ENCODE results near the gene KNL1. TPM values are rescaled to one million over a fixed set of nuclear protein-coding genes. Genes with fewer than 3 reads are reported as not detected.

Gene KNL1
- total and polyA plus RNA-seq, 7 donors, result under 0.01 to 5.9 (median 0.57) TPM; not detected in 1

GRCh38 chr15:40593165-40593564 lies 884 bp upstream of the KNL1 start:
- Histone ChIP-seq H3K27ac (peak overlapping the region in 2 of 4 donors; percentile 87 to 88), H3K27me3 (peaks cover 0 to 29% (median 6%) of the 10 kb centered on the region in 3 donors), H3K9me3 (no peaks in the 10 kb centered on the region), H3K4me3 (no peak overlapping the region), H3K4me1 (peaks cover 0 to 12% (median 9%) of the 10 kb centered on the region in 4 donors), H3K36me3 (no peaks in the 10 kb centered on the region)
- WGBS, 2 donors, result 30 to 67% methylated on average over 2 of the region's 2 CpGs
- no peak for DNase-seq
- TF ChIP-seq POLR2AphosphoS5 (IDR thresholded peaks at IDR 0.05), result no peak
- TF ChIP-seq POLR2A (IDR thresholded peaks at IDR 0.05), result no peak
- no peak for TF ChIP-seq CTCF (IDR thresholded peaks at IDR 0.05)
- no peak for TF ChIP-seq EP300 (IDR thresholded peaks at IDR 0.05)
- intact Hi-C loops (cut with DNase I), result loop anchor here (2.0 to 5.0 kb wide), 2 partner anchors 24 to 299 kb away; partner anchors contain the start of genes RPUSD2 and VPS18

DNA sequence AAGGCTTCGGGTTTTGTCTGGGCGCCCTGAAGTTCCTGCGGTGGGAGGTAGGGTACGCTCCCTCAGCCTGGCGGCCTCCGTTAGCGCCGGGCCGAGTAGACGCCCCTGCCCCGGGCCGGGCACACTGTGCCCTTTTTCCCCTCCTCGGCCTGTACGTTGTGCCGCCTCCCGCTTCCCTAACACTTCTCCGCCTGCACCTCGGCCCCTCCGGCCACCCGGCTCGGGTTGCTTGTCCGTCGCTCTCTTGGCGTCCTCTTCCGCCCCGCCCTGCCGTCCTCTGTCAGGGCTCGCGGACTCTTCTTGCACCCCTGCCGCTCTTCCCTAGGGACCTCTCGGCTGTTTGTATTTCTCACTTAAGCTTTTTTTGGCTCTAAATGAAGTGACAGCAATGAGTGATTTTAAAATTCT lies 384 bp downstream of the KNL1 start:
- peaks cover 0 to 29% (median 6%) of the 10 kb centered on the region in 3 donors for H3K27me3 ChIP-seq
- intact Hi-C loops (cut with DNase I), result loop anchor here (5.0 kb wide), 1 partner anchor 298 kb away; the partner anchor contains the start of gene VPS18
- 1% methylated on average over 31 of the region's 31 CpGs for WGBS, 2 donors
- H3K36me3 ChIP-seq, result no peaks in the 10 kb centered on the region
- peak overlapping the region; percentile 40 to 60 (median 57) for H3K4me3 ChIP-seq
- H3K9me3 ChIP-seq, result no peaks in the 10 kb centered on the region
- TF ChIP-seq EP300 (IDR thresholded peaks at IDR 0.05), result no peak
- TF ChIP-seq CTCF (IDR thresholded peaks at IDR 0.05), result no peak
- TF ChIP-seq POLR2AphosphoS5 (IDR thresholded peaks at IDR 0.05), result no peak
- no peak for TF ChIP-seq POLR2A (IDR thresholded peaks at IDR 0.05)
- DNase-seq, result peak; percentile 67
- peaks cover 0 to 12% (median 9%) of the 10 kb centered on the region in 4 donors for H3K4me1 ChIP-seq
- H3K27ac ChIP-seq, result peak overlapping the region in 3 of 4 donors; percentile 86 to 88 (median 87)

DNA sequence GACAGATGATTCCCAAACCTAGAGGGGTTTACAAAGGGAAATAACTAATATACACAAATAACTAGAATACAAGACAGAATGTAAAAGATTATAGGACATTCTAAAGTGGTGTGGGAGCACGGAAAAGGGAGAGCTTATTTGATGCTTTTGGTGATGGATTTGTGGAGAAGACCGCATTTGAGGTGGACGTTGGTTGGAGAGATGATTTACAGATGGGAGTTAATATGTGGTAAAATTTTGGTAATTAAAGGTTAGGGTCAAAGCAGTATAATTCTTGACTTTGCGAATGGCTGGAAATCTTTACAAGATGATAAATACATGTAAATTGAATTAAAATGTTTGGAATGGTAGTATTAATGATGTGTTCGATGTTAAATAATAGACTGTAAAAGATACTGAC lies 1.2 kb downstream of the KNL1 start:
- no peak for TF ChIP-seq POLR2A (IDR thresholded peaks at IDR 0.05)
- no peak for TF ChIP-seq POLR2AphosphoS5 (IDR thresholded peaks at IDR 0.05)
- no peak for TF ChIP-seq EP300 (IDR thresholded peaks at IDR 0.05)
- TF ChIP-seq CTCF (IDR thresholded peaks at IDR 0.05), result no peak
- Histone ChIP-seq H3K4me3 (peak overlapping the region in 1 of 4 donors; percentile 60), H3K9me3 (no peaks in the 10 kb centered on the region), H3K27me3 (peaks cover 0 to 29% (median 6%) of the 10 kb centered on the region in 3 donors), H3K27ac (no peak overlapping the region), H3K4me1 (peaks cover 0 to 12% (median 9%) of the 10 kb centered on the region in 4 donors), H3K36me3 (no peaks in the 10 kb centered on the region)
- intact Hi-C loops (cut with DNase I), result no loop called here
- no peak for DNase-seq
- WGBS, 2 donors, result 13 to 35% methylated on average over 5 of the region's 5 CpGs

DNA sequence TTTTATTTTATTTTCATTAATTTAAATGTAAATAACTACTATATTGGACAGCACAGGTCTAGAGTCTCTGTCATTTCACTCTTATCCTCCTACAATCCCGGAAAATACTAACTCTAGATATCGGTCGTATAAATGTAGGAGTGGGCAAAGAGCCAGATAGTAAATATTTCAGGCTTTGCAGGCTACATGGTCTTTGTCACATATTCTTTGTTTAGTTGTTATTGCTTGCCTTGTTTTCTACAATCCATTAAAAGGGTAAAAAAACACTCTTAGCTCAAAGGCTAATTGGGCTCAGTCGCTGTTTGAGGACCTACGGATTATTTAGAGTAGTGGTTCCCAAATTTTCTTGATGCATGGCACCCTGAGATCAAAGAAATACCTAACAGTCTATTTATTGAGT lies 1.7 kb downstream of the KNL1 start:
- DNase-seq, result no peak
- H3K9me3 ChIP-seq, result no peaks in the 10 kb centered on the region
- H3K27ac ChIP-seq, result no peak overlapping the region
- peaks cover 0 to 12% (median 9%) of the 10 kb centered on the region in 4 donors for H3K4me1 ChIP-seq
- intact Hi-C loops (cut with DNase I), result no loop called here
- no peak for TF ChIP-seq POLR2AphosphoS5 (IDR thresholded peaks at IDR 0.05)
- no peak for TF ChIP-seq CTCF (IDR thresholded peaks at IDR 0.05)
- no peak for TF ChIP-seq POLR2A (IDR thresholded peaks at IDR 0.05)
- no peak for TF ChIP-seq EP300 (IDR thresholded peaks at IDR 0.05)
- no peak overlapping the region for H3K4me3 ChIP-seq
- no peaks in the 10 kb centered on the region for H3K36me3 ChIP-seq
- H3K27me3 ChIP-seq, result peaks cover 0 to 29% (median 6%) of the 10 kb centered on the region in 3 donors
- 15 to 60% methylated on average over 5 of the region's 5 CpGs for WGBS, 2 donors

GRCh38 chr15:40597024-40597423 lies 3.0 kb downstream of the KNL1 start:
- 98% methylated on average over 2 of the region's 2 CpGs for WGBS, 2 donors
- intact Hi-C loops (cut with DNase I), result no loop called here
- TF ChIP-seq POLR2A (IDR thresholded peaks at IDR 0.05) (no peak), CTCF (IDR thresholded peaks at IDR 0.05) (no peak), EP300 (IDR thresholded peaks at IDR 0.05) (no peak), POLR2AphosphoS5 (IDR thresholded peaks at IDR 0.05) (no peak)

More at GRCh38 chr15:40597024-40597423, 3.0 kb downstream of the KNL1 start:
- H3K4me1 ChIP-seq, result peaks cover 0 to 12% (median 9%) of the 10 kb centered on the region in 4 donors
- no peaks in the 10 kb centered on the region for H3K36me3 ChIP-seq
- peaks cover 0 to 29% (median 6%) of the 10 kb centered on the region in 3 donors for H3K27me3 ChIP-seq
- H3K9me3 ChIP-seq, result no peaks in the 10 kb centered on the region
- no peak for DNase-seq
- no peak overlapping the region for H3K27ac ChIP-seq
- no peak overlapping the region for H3K4me3 ChIP-seq
